Progenitor cell of endocrine pancreas (in vitro differentiated cells): ENCODE results near the gene NOM1. TPM values are rescaled to one million over a fixed set of nuclear protein-coding genes. Genes with fewer than 3 reads are reported as not detected.

Experiments used
- DNase-seq: peaks from one replicate; pipeline ENCODE4 v3.0.0; 2021; ENCODE audit warnings: low spot score; ENCODE audit not compliant: unreplicated experiment
- H3K27ac Mint-ChIP-seq: 2 replicates; pipeline ENCODE4 v1.8.0; 2021; ENCODE audit warnings: mild to moderate bottlenecking, moderate library complexity, mixed read lengths
- H3K27me3 Mint-ChIP-seq: 2 replicates; pipeline ENCODE4 v1.8.0; 2021; ENCODE audit warnings: mixed read lengths
- H3K36me3 Mint-ChIP-seq: 2 replicates; pipeline ENCODE4 v1.8.0; 2022; ENCODE audit warnings: mixed read lengths; ENCODE audit not compliant: insufficient read depth
- H3K4me1 Mint-ChIP-seq: 2 replicates; pipeline ENCODE4 v1.8.0; 2021; ENCODE audit warnings: low read depth, mixed read lengths
- H3K4me3 Mint-ChIP-seq: 2 replicates; pipeline ENCODE4 v1.8.0; 2021; ENCODE audit warnings: low read depth, mild to moderate bottlenecking, moderate library complexity, mixed read lengths
- H3K9me3 Mint-ChIP-seq: 2 replicates; pipeline ENCODE4 v1.8.0; 2021; ENCODE audit warnings: low read depth, mixed read lengths
- total RNA-seq: library from RNA; stranded (reverse); gene quantifications from 2 replicates; pipeline ENCODE4 v1.2.1, GENCODE V29; 2021
- TF ChIP-seq, protein P1 (sequence below): fragments of 200-600 bp; sonication (generic); IDR thresholded peaks from one replicate; pipeline ENCODE4 v1.5.0; 2021; ENCODE audit warnings: antibody characterized with exemption, mild to moderate bottlenecking; ENCODE audit not compliant: unreplicated experiment

Gene NOM1
- total RNA-seq, 1 donor from 2014 or later: 33.6 TPM

DNA sequence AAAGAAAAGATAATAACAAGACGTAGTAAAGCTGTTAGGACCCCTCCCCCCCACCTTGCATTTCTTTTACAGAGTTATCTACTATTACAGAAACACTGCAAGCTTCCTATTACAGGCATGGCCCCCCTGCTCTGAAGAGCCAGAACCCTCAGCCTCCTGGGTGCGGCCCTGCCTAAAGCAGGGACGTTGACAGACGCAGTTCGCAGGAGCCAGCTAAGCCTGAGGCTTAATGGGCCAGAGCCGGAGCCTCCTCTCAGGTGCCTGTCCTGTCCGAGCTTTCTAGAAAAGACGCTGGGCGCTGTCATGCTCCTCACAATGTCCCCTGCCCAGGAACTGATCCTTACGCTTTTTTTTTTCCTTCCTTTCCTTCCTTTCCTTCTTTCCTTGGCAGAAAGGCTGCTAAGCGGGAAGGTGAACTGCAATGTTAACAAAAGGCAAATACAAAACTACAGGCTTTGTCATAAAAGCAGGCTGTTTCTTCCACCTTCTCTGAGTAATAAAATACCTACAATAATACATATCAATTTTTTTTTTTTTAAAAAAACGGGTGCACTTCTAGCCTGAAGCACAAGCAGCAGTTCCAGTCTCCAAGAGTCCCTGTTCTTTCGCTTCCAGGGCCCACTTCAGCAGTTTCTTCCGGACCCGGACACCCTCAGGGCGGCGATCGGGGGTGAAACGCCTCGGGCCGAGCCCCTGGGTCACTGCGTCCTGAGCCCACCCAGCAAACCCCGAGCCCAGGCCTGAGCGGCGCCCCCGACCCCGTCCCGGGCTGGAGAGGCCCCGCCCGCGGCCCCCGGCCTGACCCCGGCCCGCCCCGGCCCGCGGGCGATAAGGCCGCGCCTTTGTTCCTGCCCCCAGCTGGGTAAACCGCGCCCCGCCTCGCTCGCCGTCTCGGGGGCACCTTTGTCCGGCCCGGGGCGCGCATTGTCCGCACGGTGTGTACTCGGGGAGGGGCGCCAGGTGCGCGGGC is 49.8 kb downstream of the NOM1 start:
- peak overlapping the region; percentile 91 for H3K27ac Mint-ChIP-seq
- H3K9me3 Mint-ChIP-seq: no peaks in the 10 kb centered on the region
- peaks cover 10% of the 10 kb centered on the region for H3K36me3 Mint-ChIP-seq
- H3K4me1 Mint-ChIP-seq: peaks cover 31% of the 10 kb centered on the region
- peak overlapping the region; percentile 48 for H3K4me3 Mint-ChIP-seq
- TF ChIP-seq, protein P1, sequence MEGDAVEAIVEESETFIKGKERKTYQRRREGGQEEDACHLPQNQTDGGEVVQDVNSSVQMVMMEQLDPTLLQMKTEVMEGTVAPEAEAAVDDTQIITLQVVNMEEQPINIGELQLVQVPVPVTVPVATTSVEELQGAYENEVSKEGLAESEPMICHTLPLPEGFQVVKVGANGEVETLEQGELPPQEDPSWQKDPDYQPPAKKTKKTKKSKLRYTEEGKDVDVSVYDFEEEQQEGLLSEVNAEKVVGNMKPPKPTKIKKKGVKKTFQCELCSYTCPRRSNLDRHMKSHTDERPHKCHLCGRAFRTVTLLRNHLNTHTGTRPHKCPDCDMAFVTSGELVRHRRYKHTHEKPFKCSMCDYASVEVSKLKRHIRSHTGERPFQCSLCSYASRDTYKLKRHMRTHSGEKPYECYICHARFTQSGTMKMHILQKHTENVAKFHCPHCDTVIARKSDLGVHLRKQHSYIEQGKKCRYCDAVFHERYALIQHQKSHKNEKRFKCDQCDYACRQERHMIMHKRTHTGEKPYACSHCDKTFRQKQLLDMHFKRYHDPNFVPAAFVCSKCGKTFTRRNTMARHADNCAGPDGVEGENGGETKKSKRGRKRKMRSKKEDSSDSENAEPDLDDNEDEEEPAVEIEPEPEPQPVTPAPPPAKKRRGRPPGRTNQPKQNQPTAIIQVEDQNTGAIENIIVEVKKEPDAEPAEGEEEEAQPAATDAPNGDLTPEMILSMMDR: no peak
- DNase-seq: peak; percentile 71
- H3K27me3 Mint-ChIP-seq: peaks cover 32% of the 10 kb centered on the region

DNA sequence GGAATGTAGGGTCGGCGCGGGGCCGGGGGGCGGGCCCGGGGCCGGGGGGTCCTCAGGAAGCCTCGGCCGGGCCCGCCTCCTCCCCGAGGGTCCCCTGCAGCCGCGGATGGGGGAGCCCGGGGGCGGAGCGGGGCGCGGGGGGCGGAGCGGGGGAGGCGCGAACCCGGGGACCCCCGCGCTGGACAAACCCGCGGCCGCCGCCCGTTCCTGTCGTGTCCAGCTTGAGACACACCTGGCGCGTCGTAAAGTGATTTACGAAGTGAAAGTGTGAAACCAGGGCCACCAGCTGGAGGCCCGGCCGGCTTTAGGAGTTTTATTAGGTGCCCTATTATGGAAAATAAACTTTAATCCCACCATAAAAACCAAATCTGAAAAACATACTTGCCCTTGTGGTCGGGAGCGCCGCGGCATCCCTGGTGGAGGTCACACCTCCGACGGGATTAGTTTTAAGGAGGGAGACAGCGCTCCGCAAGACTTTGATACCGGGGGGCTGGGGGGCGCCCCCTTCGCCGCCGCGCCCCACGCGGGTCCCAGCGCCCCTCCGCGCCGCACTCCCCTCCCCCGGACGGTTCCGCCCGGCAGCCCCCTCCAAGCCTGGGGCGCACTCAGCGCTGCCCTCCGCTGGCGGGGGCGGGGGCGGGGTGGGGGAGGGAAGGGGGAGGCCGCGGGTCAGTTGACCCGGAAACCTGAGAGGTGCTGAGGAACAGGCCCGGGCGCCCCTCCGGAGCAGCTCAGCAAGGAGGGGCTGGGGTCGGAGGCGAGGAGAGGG is 50.6 kb downstream of the NOM1 start:
- Mint-ChIP-seq H3K36me3 (peaks cover 19% of the 10 kb centered on the region), H3K27me3 (peaks cover 41% of the 10 kb centered on the region), H3K4me1 (peaks cover 34% of the 10 kb centered on the region), H3K9me3 (no peaks in the 10 kb centered on the region), H3K4me3 (peak overlapping the region; percentile 63), H3K27ac (peak overlapping the region; percentile 94)
- DNase-seq: no peak
- TF ChIP-seq, protein P1: peak; percentile 20

DNA sequence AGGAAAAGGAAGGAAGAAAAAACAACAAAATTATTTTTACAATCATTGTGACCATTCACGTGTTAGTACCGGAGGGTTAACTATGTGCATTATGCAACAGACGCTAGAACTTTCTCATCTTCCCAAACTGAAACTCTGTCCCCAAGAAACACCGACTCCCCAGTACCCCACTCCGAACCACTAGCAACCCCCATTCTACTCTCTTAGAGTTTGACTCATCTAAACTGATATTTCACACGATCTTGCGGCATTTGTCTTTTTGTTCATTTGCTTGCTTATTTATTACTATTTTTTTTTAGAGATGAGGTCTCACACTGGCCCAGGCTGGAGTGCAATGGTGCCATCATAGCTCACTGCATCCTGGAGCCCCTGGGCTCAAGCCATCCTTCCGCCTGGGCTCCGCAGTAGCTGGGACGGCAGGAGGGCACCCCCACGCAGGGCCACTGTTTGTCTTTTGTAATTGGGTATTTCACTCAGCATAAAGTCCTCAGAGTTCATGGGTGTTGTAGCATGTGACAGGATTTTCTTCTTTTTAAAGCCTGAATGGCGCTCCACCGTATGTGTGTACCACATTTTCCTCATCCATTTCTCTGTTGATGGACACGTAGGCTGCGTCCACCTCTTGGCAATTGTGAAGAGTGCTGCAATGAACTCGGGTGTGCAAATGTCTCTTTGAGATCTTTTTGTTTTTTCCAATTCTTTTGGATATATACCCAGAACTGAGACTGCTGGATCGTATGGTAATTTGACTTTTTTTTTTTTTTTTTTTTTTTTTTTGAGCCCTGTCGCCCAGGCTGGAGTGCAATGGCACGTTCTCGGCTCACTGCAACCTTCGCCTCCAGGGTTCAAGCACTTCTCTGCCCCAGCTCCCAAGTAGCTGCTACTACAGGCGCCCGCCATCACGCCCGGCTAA is 51.5 kb downstream of the NOM1 start:
- Mint-ChIP-seq H3K4me3 (peak overlapping the region; percentile 63), H3K4me1 (peaks cover 32% of the 10 kb centered on the region), H3K9me3 (no peaks in the 10 kb centered on the region), H3K27ac (peak overlapping the region; percentile 83), H3K27me3 (peaks cover 42% of the 10 kb centered on the region), H3K36me3 (peaks cover 19% of the 10 kb centered on the region)
- TF ChIP-seq, protein P1: no peak
- no peak for DNase-seq

DNA sequence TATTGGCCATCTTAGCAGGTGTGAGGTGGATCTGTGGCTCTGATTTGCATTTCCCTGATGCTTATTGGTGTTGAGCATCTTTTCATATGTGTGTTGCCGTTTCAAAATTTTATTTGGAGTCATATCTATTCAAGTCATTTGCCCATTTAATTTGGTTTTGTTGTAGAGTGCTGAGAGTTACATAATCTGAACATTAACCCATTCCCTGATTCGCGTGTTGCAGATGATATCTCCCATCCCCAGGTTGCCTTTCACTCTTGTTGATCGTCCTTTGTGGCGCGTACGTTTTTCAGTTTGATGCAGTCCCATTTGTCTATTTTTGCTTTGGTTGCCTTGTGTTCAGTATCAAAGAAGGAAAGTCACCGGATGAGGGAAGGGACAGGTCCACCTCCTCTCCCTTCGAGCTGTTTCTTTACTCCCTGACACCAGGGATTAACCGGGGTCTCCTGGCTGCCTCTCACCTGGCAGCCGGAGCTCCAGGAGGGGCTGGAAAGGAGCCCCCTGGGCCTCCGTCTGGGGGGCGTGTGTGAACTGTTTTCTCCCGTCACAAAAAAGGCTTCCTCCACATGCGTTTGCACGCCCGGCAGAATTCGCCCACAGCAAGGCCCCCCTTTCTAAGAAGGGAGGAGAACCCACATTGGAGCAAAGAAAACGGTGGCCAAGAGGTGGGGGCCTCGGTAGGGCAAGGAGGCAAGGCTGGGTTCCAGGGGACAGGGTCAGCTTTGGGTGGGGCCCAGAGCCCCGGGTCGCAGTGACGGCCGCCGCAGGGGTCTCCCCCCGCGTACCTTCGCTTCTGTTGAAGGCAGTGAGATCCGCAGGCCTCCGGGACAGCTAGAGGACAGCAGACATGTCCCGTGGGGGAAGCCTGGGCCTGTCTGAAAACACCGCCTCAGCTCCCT is 52.7 kb downstream of the NOM1 start:
- Mint-ChIP-seq H3K27me3 (peaks cover 39% of the 10 kb centered on the region), H3K36me3 (peaks cover 17% of the 10 kb centered on the region), H3K4me3 (no peak overlapping the region), H3K4me1 (peaks cover 35% of the 10 kb centered on the region), H3K27ac (no peak overlapping the region), H3K9me3 (no peaks in the 10 kb centered on the region)
- no peak for DNase-seq
- TF ChIP-seq, protein P1: no peak
